GM23338 (cell line): ENCODE measurements around the gene UMOD. TPM values are rescaled to one million over a fixed set of nuclear protein-coding genes. Genes with fewer than 3 reads are reported as not detected.

ENCODE experiments used
- ATAC-seq: fragments of 200-7000 bp; cut with Tn5 transposase; 3 replicates; pipeline ENCODE4 v1.9.1; 2020
- DNase-seq: peaks from one replicate; pipeline ENCODE4 v3.0.0-alpha.2; 2015; ENCODE audit warnings: low spot score
- H2AFZ ChIP-seq: fragments of 200-600 bp; sonication (generic); 2 replicates; pipeline ENCODE4 v1.8.0; 2016; ENCODE audit warnings: antibody characterized with exemption, mild to moderate bottlenecking, moderate library complexity
- H3F3A ChIP-seq: fragments of 200-600 bp; sonication (generic); replicated peaks from 2 replicates; pipeline ENCODE4 v1.8.0; 2017; ENCODE audit warnings: antibody characterized with exemption, mixed run types, low read depth
- H3K27ac ChIP-seq: fragments of 200-600 bp; sonication (generic); 2 replicates; pipeline ENCODE4 v1.6.1; 2016; ENCODE audit warnings: low read depth
- H3K27me3 ChIP-seq: fragments of 200-600 bp; sonication (generic); 2 replicates; pipeline ENCODE4 v1.8.0; 2016; ENCODE audit warnings: mild to moderate bottlenecking, mixed run types, moderate library complexity; ENCODE audit not compliant: insufficient read depth
- H3K36me3 ChIP-seq: fragments of 200-600 bp; sonication (generic); 2 replicates; pipeline ENCODE4 v1.8.0; 2016; ENCODE audit warnings: mild to moderate bottlenecking; ENCODE audit not compliant: insufficient read depth
- H3K4me1 ChIP-seq: fragments of 200-600 bp; sonication (generic); 2 replicates; pipeline ENCODE4 v1.8.0; 2016; ENCODE audit warnings: mild to moderate bottlenecking, moderate library complexity; ENCODE audit not compliant: insufficient read depth
- H3K4me2 ChIP-seq: fragments of 200-600 bp; sonication (generic); 2 replicates; pipeline ENCODE4 v1.7.1; 2017; ENCODE audit warnings: mixed run types
- H3K4me3 ChIP-seq: fragments of 200-600 bp; sonication (generic); 2 replicates; pipeline ENCODE4 v1.6.1; 2016; ENCODE audit warnings: mixed run types
- H3K79me2 ChIP-seq: fragments of 200-600 bp; sonication (generic); replicated peaks from 2 replicates; pipeline ENCODE4 v1.8.0; 2017; ENCODE audit warnings: mild to moderate bottlenecking; ENCODE audit not compliant: insufficient read depth
- H3K9me2 ChIP-seq: fragments of 200-600 bp; sonication (generic); 2 replicates; pipeline ENCODE4 v1.8.0; 2017; ENCODE audit not compliant: insufficient read depth
- H4K20me1 ChIP-seq: fragments of 200-600 bp; sonication (generic); replicated peaks from 2 replicates; pipeline ENCODE4 v1.8.0; 2017; ENCODE audit warnings: mild to moderate bottlenecking; ENCODE audit not compliant: insufficient read depth
- H3K27ac Mint-ChIP-seq: 2 replicates; pipeline ENCODE4 v1.8.0; 2020; ENCODE audit warnings: inconsistent platforms, mild to moderate bottlenecking, moderate library complexity, mixed read lengths
- H3K27me3 Mint-ChIP-seq: 3 replicates; pipeline ENCODE4 v1.8.0; 2022; ENCODE audit warnings: low read depth, mild to moderate bottlenecking, moderate library complexity, mixed read lengths, inconsistent platforms; ENCODE audit not compliant: insufficient read depth, poor library complexity
- H3K36me3 Mint-ChIP-seq: 3 replicates; pipeline ENCODE4 v1.8.0; 2021; ENCODE audit warnings: low read depth, mild to moderate bottlenecking, inconsistent platforms, moderate library complexity, mixed read lengths
- H3K4me1 Mint-ChIP-seq: 3 replicates; pipeline ENCODE4 v1.8.0; 2020; ENCODE audit warnings: mild to moderate bottlenecking, inconsistent platforms, mixed read lengths
- H3K4me3 Mint-ChIP-seq: 3 replicates; pipeline ENCODE4 v1.8.0; 2021; ENCODE audit warnings: moderate library complexity, mild to moderate bottlenecking, inconsistent platforms, mixed read lengths
- H3K9me3 Mint-ChIP-seq: 3 replicates; pipeline ENCODE4 v1.8.0; 2020; ENCODE audit warnings: moderate library complexity, mild to moderate bottlenecking, inconsistent platforms, mixed read lengths
- CREB1 ChIP-seq: fragments of 250-450 bp; sonication (Bioruptor Pico); IDR thresholded peaks from 2 replicates; pipeline ENCODE4 v1.5.0; 2020; ENCODE audit warnings: low read depth, mild to moderate bottlenecking, moderate library complexity
- EZH2 ChIP-seq: fragments of 200-600 bp; sonication (generic); IDR thresholded peaks from one replicate; pipeline ENCODE4 v1.8.0; 2017; ENCODE audit warnings: antibody characterized with exemption, mild to moderate bottlenecking, low read depth; ENCODE audit not compliant: unreplicated experiment
- EZH2phosphoT487 ChIP-seq: fragments of 200-600 bp; sonication (generic); IDR thresholded peaks from one replicate; pipeline ENCODE4 v1.8.1; 2018; ENCODE audit warnings: antibody characterized with exemption; ENCODE audit not compliant: unreplicated experiment
- JUNB ChIP-seq: IDR thresholded peaks from one replicate; pipeline ENCODE4 v1.6.1; 2016; ENCODE audit warnings: antibody characterized with exemption; ENCODE audit not compliant: unreplicated experiment
- NANOG ChIP-seq: IDR thresholded peaks from 2 replicates; pipeline ENCODE4 v1.6.1; 2016; ENCODE audit warnings: antibody characterized with exemption, borderline replicate concordance
- POLR2AphosphoS5 ChIP-seq: IDR thresholded peaks from 2 replicates; pipeline ENCODE4 v1.6.1; 2016; ENCODE audit warnings: antibody characterized with exemption, low read depth
- STAT1 ChIP-seq: IDR thresholded peaks from one replicate; pipeline ENCODE4 v1.6.1; 2016; ENCODE audit warnings: antibody characterized with exemption; ENCODE audit not compliant: unreplicated experiment
- ZNF114 ChIP-seq: fragments of 250-450 bp; sonication (Bioruptor Pico); IDR thresholded peaks from 2 replicates; pipeline ENCODE4 v1.5.0; 2020; ENCODE audit warnings: mild to moderate bottlenecking, moderate library complexity
- ZNF331 ChIP-seq: fragments of 250-450 bp; sonication (Bioruptor Pico); IDR thresholded peaks from 2 replicates; pipeline ENCODE4 v1.5.0; 2020; ENCODE audit warnings: low read depth, mild to moderate bottlenecking, moderate library complexity
- polyA plus RNA-seq: library from polyadenylated mRNA; unstranded; fragments of >200 nt; fragmentation: Nextera tagmentation; extraction: Ambion mirVana; gene quantifications from 2 replicates; pipeline ENCODE4 v1.2.1, GENCODE V29; 2016
- total RNA-seq: library from RNA; depleted of rRNA; stranded (reverse); fragments of >200 nt; shearing (Covaris generic); gene quantifications from 2 replicates; pipeline ENCODE4 v1.2.3, GENCODE V29; 2014
- TF ChIP-seq, protein P1 (sequence below): IDR thresholded peaks from one replicate; pipeline ENCODE4 v1.6.1; 2018; ENCODE audit warnings: antibody characterized with exemption; ENCODE audit not compliant: unreplicated experiment
- TF ChIP-seq, protein P2 (sequence below), 2 experiments: fragments of 200-600 bp in 1 of 2; sonication (generic) in 1 of 2; conservative IDR thresholded peaks; 2 replicates each; pipeline versions ENCODE4 v1.5.1 to v1.6.1; 2016 to 2017; ENCODE audit warnings: antibody characterized with exemption in 2 of 2, low read depth in 2 of 2, mild to moderate bottlenecking in 2 of 2, moderate library complexity in 1 of 2
- TF ChIP-seq, protein P3 (sequence below): IDR thresholded peaks from 2 replicates; pipeline ENCODE4 v1.6.1; 2016; ENCODE audit warnings: antibody characterized with exemption
- TF ChIP-seq, protein P4 (sequence below): fragments of 250-450 bp; sonication (Bioruptor Pico); IDR thresholded peaks from 2 replicates; pipeline ENCODE4 v1.5.0; 2020; ENCODE audit warnings: mild to moderate bottlenecking, moderate library complexity

Gene UMOD
- total and polyA plus RNA-seq, 2 experiments from 2014 or later, result not detected

DNA sequence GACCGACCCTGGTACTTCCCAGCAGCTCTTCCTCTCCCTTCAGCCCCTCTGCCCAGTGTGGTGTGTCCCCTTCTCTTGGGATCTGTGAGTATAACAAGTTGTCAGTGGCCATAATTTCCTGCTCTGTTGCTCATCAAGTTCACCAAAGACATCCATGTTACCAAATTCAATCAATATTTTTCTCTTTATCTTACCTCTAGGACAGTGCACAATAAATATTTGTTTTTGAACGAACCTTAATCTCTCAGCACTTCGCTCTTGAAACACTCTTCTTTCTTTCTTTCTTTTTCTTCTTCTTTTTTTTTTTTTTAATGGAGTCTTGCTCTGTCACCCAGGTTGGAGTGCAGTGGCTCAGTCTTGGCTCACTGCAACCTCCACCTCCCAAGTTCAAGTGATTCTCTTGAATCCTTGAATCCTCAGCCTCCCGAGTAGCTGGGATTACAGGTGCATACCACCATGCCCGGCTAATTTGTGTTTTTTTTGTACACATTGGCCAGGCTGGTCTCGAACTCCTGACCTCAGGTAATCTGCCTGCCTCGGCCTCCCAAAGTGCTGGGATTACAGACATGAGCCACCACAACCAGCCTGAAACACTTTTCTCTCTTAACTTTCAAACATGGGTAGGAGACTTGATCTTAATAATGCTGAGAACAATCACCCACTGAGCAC is 2.7 kb upstream of the UMOD start:
- Mint-ChIP-seq H3K36me3 (peaks cover 9% of the 10 kb centered on the region), H3K4me3 (no peak overlapping the region), H3K27me3 (peaks cover 1% of the 10 kb centered on the region), H3K9me3 (peaks cover 25% of the 10 kb centered on the region), H3K27ac (no peak overlapping the region; the same call in 1 of the 2 replicates), H3K4me1 (peaks cover 8% of the 10 kb centered on the region; the same call in 2 of the 3 replicates)
- Histone ChIP-seq H3K27ac (no peak overlapping the region), H3K9me2 (peaks cover 3% of the 10 kb centered on the region; the same call in 1 of the 2 replicates), H3K4me3 (no peak overlapping the region), H2AFZ (no peak overlapping the region; the same call in 1 of the 2 replicates), H3K4me2 (no peak overlapping the region), H3K27me3 (no peaks in the 10 kb centered on the region), H3K79me2 (no peaks in the 10 kb centered on the region), H3K36me3 (no peaks in the 10 kb centered on the region), H3K4me1 (peaks cover 9% of the 10 kb centered on the region), H4K20me1 (no peaks in the 10 kb centered on the region), H3F3A (no peaks in the 10 kb centered on the region)
- ATAC-seq (no peak), DNase-seq (no peak)
- TF ChIP-seq EZH2phosphoT487 (no peak), STAT1 (no peak), NANOG (no peak), JUNB (no peak), EZH2 (no peak), ZNF114 (CRISPR knock-in tag) (no peak), POLR2AphosphoS5 (no peak), CREB1 (no peak), ZNF331 (CRISPR knock-in tag) (no peak)
- TF ChIP-seq, protein P1, sequence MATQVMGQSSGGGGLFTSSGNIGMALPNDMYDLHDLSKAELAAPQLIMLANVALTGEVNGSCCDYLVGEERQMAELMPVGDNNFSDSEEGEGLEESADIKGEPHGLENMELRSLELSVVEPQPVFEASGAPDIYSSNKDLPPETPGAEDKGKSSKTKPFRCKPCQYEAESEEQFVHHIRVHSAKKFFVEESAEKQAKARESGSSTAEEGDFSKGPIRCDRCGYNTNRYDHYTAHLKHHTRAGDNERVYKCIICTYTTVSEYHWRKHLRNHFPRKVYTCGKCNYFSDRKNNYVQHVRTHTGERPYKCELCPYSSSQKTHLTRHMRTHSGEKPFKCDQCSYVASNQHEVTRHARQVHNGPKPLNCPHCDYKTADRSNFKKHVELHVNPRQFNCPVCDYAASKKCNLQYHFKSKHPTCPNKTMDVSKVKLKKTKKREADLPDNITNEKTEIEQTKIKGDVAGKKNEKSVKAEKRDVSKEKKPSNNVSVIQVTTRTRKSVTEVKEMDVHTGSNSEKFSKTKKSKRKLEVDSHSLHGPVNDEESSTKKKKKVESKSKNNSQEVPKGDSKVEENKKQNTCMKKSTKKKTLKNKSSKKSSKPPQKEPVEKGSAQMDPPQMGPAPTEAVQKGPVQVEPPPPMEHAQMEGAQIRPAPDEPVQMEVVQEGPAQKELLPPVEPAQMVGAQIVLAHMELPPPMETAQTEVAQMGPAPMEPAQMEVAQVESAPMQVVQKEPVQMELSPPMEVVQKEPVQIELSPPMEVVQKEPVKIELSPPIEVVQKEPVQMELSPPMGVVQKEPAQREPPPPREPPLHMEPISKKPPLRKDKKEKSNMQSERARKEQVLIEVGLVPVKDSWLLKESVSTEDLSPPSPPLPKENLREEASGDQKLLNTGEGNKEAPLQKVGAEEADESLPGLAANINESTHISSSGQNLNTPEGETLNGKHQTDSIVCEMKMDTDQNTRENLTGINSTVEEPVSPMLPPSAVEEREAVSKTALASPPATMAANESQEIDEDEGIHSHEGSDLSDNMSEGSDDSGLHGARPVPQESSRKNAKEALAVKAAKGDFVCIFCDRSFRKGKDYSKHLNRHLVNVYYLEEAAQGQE, result no peak
- TF ChIP-seq, protein P2, sequence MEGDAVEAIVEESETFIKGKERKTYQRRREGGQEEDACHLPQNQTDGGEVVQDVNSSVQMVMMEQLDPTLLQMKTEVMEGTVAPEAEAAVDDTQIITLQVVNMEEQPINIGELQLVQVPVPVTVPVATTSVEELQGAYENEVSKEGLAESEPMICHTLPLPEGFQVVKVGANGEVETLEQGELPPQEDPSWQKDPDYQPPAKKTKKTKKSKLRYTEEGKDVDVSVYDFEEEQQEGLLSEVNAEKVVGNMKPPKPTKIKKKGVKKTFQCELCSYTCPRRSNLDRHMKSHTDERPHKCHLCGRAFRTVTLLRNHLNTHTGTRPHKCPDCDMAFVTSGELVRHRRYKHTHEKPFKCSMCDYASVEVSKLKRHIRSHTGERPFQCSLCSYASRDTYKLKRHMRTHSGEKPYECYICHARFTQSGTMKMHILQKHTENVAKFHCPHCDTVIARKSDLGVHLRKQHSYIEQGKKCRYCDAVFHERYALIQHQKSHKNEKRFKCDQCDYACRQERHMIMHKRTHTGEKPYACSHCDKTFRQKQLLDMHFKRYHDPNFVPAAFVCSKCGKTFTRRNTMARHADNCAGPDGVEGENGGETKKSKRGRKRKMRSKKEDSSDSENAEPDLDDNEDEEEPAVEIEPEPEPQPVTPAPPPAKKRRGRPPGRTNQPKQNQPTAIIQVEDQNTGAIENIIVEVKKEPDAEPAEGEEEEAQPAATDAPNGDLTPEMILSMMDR (conservative IDR thresholded peaks at IDR 0.05; ENCODE audit: low read depth in 2 of 2), result no peak
- TF ChIP-seq, protein P3, sequence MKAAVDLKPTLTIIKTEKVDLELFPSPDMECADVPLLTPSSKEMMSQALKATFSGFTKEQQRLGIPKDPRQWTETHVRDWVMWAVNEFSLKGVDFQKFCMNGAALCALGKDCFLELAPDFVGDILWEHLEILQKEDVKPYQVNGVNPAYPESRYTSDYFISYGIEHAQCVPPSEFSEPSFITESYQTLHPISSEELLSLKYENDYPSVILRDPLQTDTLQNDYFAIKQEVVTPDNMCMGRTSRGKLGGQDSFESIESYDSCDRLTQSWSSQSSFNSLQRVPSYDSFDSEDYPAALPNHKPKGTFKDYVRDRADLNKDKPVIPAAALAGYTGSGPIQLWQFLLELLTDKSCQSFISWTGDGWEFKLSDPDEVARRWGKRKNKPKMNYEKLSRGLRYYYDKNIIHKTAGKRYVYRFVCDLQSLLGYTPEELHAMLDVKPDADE, result no peak
- TF ChIP-seq, protein P4, sequence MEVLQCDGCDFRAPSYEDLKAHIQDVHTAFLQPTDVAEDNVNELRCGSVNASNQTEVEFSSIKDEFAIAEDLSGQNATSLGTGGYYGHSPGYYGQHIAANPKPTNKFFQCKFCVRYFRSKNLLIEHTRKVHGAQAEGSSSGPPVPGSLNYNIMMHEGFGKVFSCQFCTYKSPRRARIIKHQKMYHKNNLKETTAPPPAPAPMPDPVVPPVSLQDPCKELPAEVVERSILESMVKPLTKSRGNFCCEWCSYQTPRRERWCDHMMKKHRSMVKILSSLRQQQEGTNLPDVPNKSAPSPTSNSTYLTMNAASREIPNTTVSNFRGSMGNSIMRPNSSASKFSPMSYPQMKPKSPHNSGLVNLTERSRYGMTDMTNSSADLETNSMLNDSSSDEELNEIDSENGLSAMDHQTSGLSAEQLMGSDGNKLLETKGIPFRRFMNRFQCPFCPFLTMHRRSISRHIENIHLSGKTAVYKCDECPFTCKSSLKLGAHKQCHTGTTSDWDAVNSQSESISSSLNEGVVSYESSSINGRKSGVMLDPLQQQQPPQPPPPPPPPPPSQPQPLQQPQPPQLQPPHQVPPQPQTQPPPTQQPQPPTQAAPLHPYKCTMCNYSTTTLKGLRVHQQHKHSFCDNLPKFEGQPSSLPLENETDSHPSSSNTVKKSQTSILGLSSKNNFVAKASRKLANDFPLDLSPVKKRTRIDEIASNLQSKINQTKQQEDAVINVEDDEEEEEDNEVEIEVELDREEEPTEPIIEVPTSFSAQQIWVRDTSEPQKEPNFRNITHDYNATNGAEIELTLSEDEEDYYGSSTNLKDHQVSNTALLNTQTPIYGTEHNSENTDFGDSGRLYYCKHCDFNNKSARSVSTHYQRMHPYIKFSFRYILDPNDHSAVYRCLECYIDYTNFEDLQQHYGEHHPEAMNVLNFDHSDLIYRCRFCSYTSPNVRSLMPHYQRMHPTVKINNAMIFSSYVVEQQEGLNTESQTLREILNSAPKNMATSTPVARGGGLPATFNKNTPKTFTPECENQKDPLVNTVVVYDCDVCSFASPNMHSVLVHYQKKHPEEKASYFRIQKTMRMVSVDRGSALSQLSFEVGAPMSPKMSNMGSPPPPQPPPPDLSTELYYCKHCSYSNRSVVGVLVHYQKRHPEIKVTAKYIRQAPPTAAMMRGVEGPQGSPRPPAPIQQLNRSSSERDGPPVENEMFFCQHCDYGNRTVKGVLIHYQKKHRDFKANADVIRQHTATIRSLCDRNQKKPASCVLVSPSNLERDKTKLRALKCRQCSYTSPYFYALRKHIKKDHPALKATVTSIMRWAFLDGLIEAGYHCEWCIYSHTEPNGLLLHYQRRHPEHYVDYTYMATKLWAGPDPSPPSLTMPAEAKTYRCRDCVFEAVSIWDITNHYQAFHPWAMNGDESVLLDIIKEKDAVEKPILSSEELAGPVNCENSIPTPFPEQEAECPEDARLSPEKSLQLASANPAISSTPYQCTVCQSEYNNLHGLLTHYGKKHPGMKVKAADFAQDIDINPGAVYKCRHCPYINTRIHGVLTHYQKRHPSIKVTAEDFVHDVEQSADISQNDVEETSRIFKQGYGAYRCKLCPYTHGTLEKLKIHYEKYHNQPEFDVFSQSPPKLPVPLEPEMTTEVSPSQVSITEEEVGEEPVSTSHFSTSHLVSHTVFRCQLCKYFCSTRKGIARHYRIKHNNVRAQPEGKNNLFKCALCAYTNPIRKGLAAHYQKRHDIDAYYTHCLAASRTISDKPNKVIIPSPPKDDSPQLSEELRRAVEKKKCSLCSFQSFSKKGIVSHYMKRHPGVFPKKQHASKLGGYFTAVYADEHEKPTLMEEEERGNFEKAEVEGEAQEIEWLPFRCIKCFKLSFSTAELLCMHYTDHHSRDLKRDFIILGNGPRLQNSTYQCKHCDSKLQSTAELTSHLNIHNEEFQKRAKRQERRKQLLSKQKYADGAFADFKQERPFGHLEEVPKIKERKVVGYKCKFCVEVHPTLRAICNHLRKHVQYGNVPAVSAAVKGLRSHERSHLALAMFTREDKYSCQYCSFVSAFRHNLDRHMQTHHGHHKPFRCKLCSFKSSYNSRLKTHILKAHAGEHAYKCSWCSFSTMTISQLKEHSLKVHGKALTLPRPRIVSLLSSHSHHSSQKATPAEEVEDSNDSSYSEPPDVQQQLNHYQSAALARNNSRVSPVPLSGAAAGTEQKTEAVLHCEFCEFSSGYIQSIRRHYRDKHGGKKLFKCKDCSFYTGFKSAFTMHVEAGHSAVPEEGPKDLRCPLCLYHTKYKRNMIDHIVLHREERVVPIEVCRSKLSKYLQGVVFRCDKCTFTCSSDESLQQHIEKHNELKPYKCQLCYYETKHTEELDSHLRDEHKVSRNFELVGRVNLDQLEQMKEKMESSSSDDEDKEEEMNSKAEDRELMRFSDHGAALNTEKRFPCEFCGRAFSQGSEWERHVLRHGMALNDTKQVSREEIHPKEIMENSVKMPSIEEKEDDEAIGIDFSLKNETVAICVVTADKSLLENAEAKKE (CRISPR knock-in tag), result no peak
